C4-2B (cell line): ENCODE results near the gene KLHL3.

Experiments
- H3K27ac ChIP-seq: fragments of 450-650 bp; 2 replicates; pipeline ENCODE4 v1.5.1; 2017
- ZFX ChIP-seq: fragments of 450-650 bp; IDR thresholded peaks from 2 replicates; pipeline ENCODE4 v1.6.1; 2017
- TF ChIP-seq, protein P1 (sequence below): fragments of 450-650 bp; conservative IDR thresholded peaks from 2 replicates; pipeline ENCODE4 v1.5.1; 2017; ENCODE audit warnings: mild to moderate bottlenecking

Gene KLHL3

GRCh38 chr5:137604348-137605095 is 131.4 kb downstream of the KLHL3 start:
- H3K27ac ChIP-seq = no peak overlapping the region
- TF ChIP-seq, protein P1, sequence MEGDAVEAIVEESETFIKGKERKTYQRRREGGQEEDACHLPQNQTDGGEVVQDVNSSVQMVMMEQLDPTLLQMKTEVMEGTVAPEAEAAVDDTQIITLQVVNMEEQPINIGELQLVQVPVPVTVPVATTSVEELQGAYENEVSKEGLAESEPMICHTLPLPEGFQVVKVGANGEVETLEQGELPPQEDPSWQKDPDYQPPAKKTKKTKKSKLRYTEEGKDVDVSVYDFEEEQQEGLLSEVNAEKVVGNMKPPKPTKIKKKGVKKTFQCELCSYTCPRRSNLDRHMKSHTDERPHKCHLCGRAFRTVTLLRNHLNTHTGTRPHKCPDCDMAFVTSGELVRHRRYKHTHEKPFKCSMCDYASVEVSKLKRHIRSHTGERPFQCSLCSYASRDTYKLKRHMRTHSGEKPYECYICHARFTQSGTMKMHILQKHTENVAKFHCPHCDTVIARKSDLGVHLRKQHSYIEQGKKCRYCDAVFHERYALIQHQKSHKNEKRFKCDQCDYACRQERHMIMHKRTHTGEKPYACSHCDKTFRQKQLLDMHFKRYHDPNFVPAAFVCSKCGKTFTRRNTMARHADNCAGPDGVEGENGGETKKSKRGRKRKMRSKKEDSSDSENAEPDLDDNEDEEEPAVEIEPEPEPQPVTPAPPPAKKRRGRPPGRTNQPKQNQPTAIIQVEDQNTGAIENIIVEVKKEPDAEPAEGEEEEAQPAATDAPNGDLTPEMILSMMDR = no peak
- no peak for TF ChIP-seq ZFX

DNA sequence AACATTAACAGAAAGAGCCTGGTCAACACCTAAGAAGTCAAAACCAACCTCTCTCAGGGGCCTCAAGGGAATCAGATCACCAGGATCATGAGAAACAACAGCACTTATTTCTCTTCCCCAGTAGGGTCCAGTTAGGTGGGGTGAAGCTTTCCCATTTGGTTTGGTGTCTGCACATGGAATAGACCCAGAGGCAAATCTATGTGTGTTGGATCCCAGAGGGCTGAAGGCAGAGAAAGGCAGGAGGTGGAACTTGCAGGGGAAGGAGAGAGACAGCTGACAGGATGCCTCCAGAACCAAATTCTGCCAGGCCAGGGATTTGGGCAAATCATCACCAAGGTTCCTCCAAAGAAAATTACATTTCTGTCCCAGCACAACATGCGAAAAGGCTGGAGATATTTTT is 132.0 kb downstream of the KLHL3 start:
- TF ChIP-seq, protein P1 = no peak
- H3K27ac ChIP-seq = no peak overlapping the region

GRCh38 chr5:137603356-137603755 is 132.5 kb downstream of the KLHL3 start:
- H3K27ac ChIP-seq = no peak overlapping the region
- no peak for TF ChIP-seq ZFX
- TF ChIP-seq, protein P1 = no peak

DNA sequence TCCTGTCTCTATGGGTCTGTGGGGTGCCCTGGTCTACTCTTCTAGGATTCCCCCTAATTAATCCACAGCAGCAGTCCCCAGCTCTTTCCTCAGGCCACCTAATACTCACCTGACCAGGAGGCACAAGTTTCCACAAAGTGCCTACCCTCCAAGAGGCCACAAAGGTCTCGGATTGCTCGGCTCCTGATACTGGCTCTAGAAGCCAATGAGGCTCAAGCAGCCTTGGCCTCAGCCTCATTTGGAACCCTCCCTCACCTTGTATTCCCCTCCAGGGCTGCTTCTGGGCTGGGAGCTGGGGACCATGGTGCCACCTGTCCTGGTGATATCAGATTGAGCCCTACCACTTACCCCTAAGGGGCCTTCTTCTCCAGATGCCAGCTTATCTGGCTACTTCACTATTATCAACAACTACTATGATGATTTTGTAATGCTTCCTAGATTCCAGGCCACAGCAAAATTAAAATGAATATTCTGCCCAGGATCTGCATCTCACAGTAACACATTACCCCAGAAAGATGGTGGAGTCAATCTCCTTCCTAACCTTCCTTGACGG is 133.1 kb downstream of the KLHL3 start:
- no peak for TF ChIP-seq ZFX
- TF ChIP-seq, protein P1 = no peak

DNA sequence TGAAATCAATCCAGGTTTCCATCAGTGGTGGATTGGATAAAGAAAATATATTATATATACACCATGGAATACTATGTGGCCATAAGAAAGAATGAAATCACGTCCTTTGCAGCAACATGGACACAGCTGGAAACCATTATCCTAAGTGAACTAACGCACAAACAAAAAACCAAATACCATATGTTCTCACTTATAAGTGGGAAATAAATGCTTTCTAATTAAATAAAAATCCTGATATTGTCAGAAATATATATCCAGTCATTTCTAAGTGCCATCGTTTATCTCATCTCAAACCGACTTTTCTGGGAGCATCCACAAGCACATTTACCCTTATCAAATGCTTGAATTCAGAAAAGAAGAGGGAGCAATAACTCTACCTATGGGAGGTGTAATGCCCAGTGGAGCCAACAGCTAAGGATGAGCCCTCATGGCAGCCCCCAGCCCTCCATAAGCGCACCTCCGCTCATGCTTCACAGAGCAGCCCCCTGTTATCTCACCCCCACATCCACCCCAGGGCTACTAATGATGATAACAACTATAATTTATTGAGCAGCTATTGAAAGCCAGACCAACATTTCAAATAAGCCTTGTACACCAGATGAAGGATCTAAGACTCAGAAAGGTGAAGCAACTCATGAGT is 135.0 kb downstream of the KLHL3 start:
- H3K27ac ChIP-seq = no peak overlapping the region

More for the DNA sequence above, 133.1 kb downstream of the KLHL3 start:
- H3K27ac ChIP-seq = no peak overlapping the region

GRCh38 chr5:137599457-137599856 is 136.4 kb downstream of the KLHL3 start:
- no peak for TF ChIP-seq ZFX
- TF ChIP-seq, protein P1 = no peak
- H3K27ac ChIP-seq = no peak overlapping the region

More for the DNA sequence above, 135.0 kb downstream of the KLHL3 start:
- no peak for TF ChIP-seq ZFX
- TF ChIP-seq, protein P1 = no peak

GRCh38 chr5:137598399-137598798 is 137.5 kb downstream of the KLHL3 start:
- TF ChIP-seq ZFX = no peak
- TF ChIP-seq, protein P1 = no peak
- no peak overlapping the region for H3K27ac ChIP-seq
